ENCODE measurements around the gene EDNRA. TPM values are rescaled to one million over a fixed set of nuclear protein-coding genes. Genes with fewer than 3 reads are reported as not detected.

The EDNRA gene
- total and polyA plus RNA-seq, 9 of the 15 experiments (the other 6 are each of a cell fraction or from before 2014, with no cell fraction given), result not detected

GRCh38 chr4:147479376-147479775 lies 1.5 kb upstream of the EDNRA start:
- FAIRE-seq, result no peak
- Histone ChIP-seq H3K9me1 (ENCODE audit: control insufficient read depth, insufficient read depth, low read length) (no peaks in the 10 kb centered on the region), H4K20me1 (replicated peaks; ENCODE audit: control insufficient read depth, insufficient read depth, low read length) (no peaks in the 10 kb centered on the region), H3K9ac (ENCODE audit: insufficient read depth in 1 of 2, low read depth in 2 of 2, low read length in 2 of 2) (no peak overlapping the region), H3K27ac (ENCODE audit: extremely low read depth, low read depth, low read length) (no peak overlapping the region), H3K4me3 (no peak overlapping the region), H2AFZ (ENCODE audit: low read depth, low read length) (no peak overlapping the region), H3K27me3 (ENCODE audit: control insufficient read depth in 2 of 2, insufficient read depth in 2 of 2, low read length in 2 of 2) (peaks cover 0 to 20% of the 10 kb centered on the region in 2 experiments; a peak in 2 of 5 replicates), H3K9me3 (replicated peaks; ENCODE audit: control insufficient read depth, insufficient read depth, low read depth, low read length) (no peaks in the 10 kb centered on the region), H3K36me3 (ENCODE audit: control insufficient read depth, insufficient read depth, low read length) (no peaks in the 10 kb centered on the region), H3K4me1 (replicated peaks in 1 of 2; ENCODE audit: control insufficient read depth in 2 of 2, insufficient read depth in 2 of 2, low read length in 2 of 2) (no peaks in the 10 kb centered on the region), H3K79me2 (ENCODE audit: control insufficient read depth, insufficient read depth, low read length) (no peaks in the 10 kb centered on the region), H3K4me2 (ENCODE audit: insufficient read depth, low read length) (no peak overlapping the region)
- POLR2A ChIA-PET, result no interaction called here
- CTCF ChIA-PET (ENCODE audit: low intra/inter-chr PET ratio), result no interaction called here
- intact Hi-C loops (cut with micrococcal nuclease), result no loop called here
- TF ChIP-seq ZNF12 (CRISPR knock-in tag; IDR thresholded peaks at IDR 0.05), result no peak
- no peak for TF ChIP-seq ZC3H8 (IDR thresholded peaks at IDR 0.05)
- TF ChIP-seq TEAD4 (IDR thresholded peaks at IDR 0.05; ENCODE audit: low read length), result no peak
- no peak for TF ChIP-seq TEAD4 (CRISPR knock-in tag; IDR thresholded peaks at IDR 0.05; ENCODE audit: borderline replicate concordance)
- TF ChIP-seq TAF15 (IDR thresholded peaks at IDR 0.05; ENCODE audit: low read depth, low read length), result no peak
- TF ChIP-seq SMAD3 (CRISPR knock-in tag; conservative IDR thresholded peaks at IDR 0.05), result no peak
- TF ChIP-seq HNRNPUL1 (IDR thresholded peaks at IDR 0.05; ENCODE audit: low read length), result no peak
- TF ChIP-seq KAT7 (CRISPR knock-in tag; IDR thresholded peaks at IDR 0.05; ENCODE audit: borderline replicate concordance), result no peak
- no peak for TF ChIP-seq IFI16 (CRISPR knock-in tag; IDR thresholded peaks at IDR 0.05)
- no peak for TF ChIP-seq NCOA2 (IDR thresholded peaks at IDR 0.05; ENCODE audit: partially characterized antibody in 2 of 2)
- TF ChIP-seq XRCC4 (IDR thresholded peaks at IDR 0.05; ENCODE audit: extremely low read depth, insufficient read depth, insufficient read length), result no peak
- no peak for TF ChIP-seq ZKSCAN3 (CRISPR knock-in tag; IDR thresholded peaks at IDR 0.05)
- no peak for TF ChIP-seq ZNF165 (CRISPR knock-in tag; IDR thresholded peaks at IDR 0.05; ENCODE audit: borderline replicate concordance)
- TF ChIP-seq HMG20B (CRISPR knock-in tag; IDR thresholded peaks at IDR 0.05), result no peak
- no peak for TF ChIP-seq DNMT1 (IDR thresholded peaks at IDR 0.05)
- TF ChIP-seq HIVEP1 (CRISPR knock-in tag; IDR thresholded peaks at IDR 0.05), result no peak
- ATAC-seq, result no peak
- BruUV-seq (replicated peaks), result no TSS peak
- in situ Hi-C loops (cut with MboI), result no loop called here
- 6% methylated on average over 2 of the region's 2 CpGs for WGBS (ENCODE audit: insufficient coverage, low coverage, missing lambda C conversion rate)
- no peak for DNase-seq (ENCODE audit: extremely low read depth in 1 of 4, low spot score in 3 of 4)
